HG03575 (cell line): ENCODE measurements around the gene RASSF1.
"Not testable (repeated sequence)": the region's sequence is repeated elsewhere in the genome, so short reads cannot be mapped to it uniquely, and the experiment has no call there.

Experiments
- ATAC-seq: cut with Tn5 transposase; IDR thresholded peaks from one replicate; pipeline ENCODE4 v1.9.1; 2021; ENCODE audit not compliant: unreplicated experiment, insufficient number of reproducible peaks, low FRiP score; ENCODE audit errors: extremely low read depth

Gene RASSF1

GRCh38 chr3:50314816-50315215 is 25.8 kb downstream of the RASSF1 start:
- ATAC-seq = no peak

- ATAC-seq = no peak
These were observed 26.3 kb downstream of the RASSF1 start for GRCh38 chr3:50314342-50314741.

- ATAC-seq = not testable (repeated sequence)
These were observed 28.6 kb downstream of the RASSF1 start for GRCh38 chr3:50312041-50312440.

GRCh38 chr3:50304601-50305000 is 36.0 kb downstream of the RASSF1 start:
- no peak for ATAC-seq

GRCh38 chr3:50303013-50303815 is 37.4 kb downstream of the RASSF1 start, which contains the start of gene HYAL1:
TSS of gene HYAL1 (minus strand) at chr3:50303574. CDS start at chr3:50302956, 618 bp downstream.
- no peak for ATAC-seq

DNA sequence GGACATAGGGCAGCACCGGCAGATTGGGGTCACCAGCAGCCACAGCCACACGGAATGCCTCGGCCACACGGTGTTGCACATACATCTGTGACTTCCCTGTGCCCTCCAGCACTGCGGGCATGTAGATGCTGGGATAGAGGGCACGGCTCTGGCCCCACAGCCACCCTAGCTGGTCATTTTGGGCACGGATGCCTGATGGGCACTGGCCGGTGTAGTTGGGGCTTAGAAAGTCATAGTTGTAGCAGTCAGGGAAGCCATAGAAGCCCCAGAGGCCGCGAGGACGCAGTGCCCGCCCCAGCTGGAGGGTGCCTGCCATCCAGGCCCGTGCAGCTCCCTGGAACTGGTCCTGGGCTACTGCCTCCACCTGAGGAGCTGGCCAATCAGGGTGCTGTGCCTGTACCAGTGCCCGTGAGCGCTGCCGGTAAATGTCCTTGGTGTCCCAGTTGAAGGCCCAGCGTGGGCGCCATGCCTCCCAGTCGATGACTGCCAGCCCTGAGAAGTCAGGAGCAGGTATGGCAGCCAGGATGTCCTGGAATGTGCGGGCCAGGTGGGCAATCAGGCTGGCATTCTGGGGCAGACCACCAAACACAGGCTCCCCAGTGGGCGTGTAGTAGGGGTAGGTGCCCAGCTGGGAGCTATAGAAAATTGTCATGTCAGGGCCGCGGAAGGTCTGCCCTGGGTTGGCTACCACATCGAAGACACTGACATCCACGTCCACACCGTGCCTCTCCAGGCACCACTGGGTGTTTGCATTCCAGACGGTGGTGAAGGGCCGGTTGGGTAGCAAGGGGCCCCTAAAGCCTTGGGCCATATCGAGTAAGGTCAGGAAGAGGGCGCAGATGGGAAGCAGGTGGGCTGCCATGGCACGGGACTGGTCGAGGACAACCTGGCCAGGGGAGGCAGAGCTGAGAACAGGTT is 38.3 kb downstream of the RASSF1 start:
- no peak for ATAC-seq

GRCh38 chr3:50300681-50301254 is 39.9 kb downstream of the RASSF1 start:
- no peak for ATAC-seq

GRCh38 chr3:50299929-50300680 is 40.5 kb downstream of the RASSF1 start:
- ATAC-seq = no peak

DNA sequence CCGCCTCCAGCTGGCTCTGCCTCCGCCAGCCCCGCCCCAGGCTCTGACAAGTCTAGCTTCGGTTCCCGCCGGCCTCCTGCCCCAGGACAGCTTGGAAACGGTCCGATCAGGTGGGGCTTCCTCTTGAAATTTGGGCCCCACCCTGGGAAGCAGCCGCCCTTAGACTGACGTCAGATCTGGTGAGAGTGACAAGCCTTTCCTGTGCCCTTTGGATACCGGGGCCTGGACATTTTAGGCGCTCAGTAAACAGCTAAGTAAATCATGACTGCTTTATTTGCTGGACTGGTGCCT is 41.1 kb downstream of the RASSF1 start:
- no peak for ATAC-seq

GRCh38 chr3:50298836-50299637 is 41.6 kb downstream of the RASSF1 start, which contains the start of the genes HYAL3 and NAA80:
TSS of gene HYAL3 (minus strand) at chr3:50299405. CDS start at chr3:50295602, 3,803 bp downstream.
TSS of gene NAA80 (minus strand) at chr3:50299405. CDS start at chr3:50297463, 1,942 bp downstream.
- ATAC-seq = peak; percentile 41

GRCh38 chr3:50297896-50298725 is 42.5 kb downstream of the RASSF1 start:
- ATAC-seq = no peak

GRCh38 chr3:50297384-50297775 is 43.3 kb downstream of the RASSF1 start:
- ATAC-seq = no peak

DNA sequence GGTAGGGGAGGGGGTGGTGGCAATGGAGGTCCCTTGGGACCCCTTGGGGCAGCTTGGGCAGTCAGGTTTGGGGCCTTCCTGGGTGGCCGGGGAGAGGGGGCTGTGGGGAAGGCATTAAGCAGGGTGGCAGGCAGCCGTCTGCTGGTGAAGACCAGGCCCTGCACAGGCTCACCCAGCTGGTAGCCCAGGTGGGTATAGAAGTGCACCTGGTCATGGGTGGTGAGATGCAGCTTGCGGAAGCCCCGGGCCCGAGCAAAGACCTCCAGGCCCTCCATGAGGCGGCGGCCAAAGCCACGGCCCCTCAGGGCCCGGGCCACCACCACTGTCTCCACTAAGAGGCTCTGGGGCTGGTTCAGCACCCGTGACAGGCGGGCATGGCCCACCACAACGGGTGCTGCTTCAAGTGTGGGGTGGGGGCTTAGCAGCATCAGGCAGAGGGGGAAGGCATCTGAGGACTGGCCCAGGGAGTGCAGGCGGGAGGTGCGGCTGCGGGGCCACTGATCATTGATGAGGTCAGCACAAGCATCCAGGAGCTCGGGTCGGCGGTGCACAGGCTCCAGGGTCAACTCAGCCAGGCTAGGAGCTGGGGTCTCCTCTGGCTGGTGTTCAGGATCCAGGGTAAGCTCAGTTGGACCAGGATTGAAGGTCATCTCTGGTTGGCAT is 43.8 kb downstream of the RASSF1 start:
- ATAC-seq = no peak

GRCh38 chr3:50295553-50296431 is 44.8 kb downstream of the RASSF1 start:
- ATAC-seq = no peak

- ATAC-seq = no peak
These were observed 45.9 kb downstream of the RASSF1 start for GRCh38 chr3:50294492-50295403.
